Smooth muscle cell of the brain vasculature (primary cell): ENCODE measurements around the gene CPNE4.

Experiments
- DNase-seq: peaks from one replicate; pipeline ENCODE4 v3.0.0-alpha.2; 2012; ENCODE audit warnings: low read depth, low spot score

The CPNE4 gene

GRCh38 chr3:131801566-131801965 is 233.2 kb downstream of the CPNE4 start:
- no peak for DNase-seq

GRCh38 chr3:131797776-131798175 is 237.0 kb downstream of the CPNE4 start:
- DNase-seq, result no peak

GRCh38 chr3:131796558-131797198 is 238.1 kb downstream of the CPNE4 start:
- DNase-seq, result no peak

GRCh38 chr3:131796111-131796510 is 238.7 kb downstream of the CPNE4 start:
- DNase-seq, result no peak

GRCh38 chr3:131795390-131796090 is 239.3 kb downstream of the CPNE4 start:
- no peak for DNase-seq

- DNase-seq, result peak; percentile 28
Measured at GRCh38 chr3:131794766-131795388, 239.9 kb downstream of the CPNE4 start.

- no peak for DNase-seq
Measured at GRCh38 chr3:131793870-131794269, 240.9 kb downstream of the CPNE4 start.

- no peak for DNase-seq
Measured at GRCh38 chr3:131789188-131789587, 245.6 kb downstream of the CPNE4 start.

- no peak for DNase-seq
Measured at GRCh38 chr3:131786386-131786785, 248.4 kb downstream of the CPNE4 start.

GRCh38 chr3:131782751-131783150 is 252.1 kb downstream of the CPNE4 start:
- no peak for DNase-seq

- no peak for DNase-seq
Measured at GRCh38 chr3:131778526-131778925, 256.3 kb downstream of the CPNE4 start.

- DNase-seq, result no peak
Measured at GRCh38 chr3:131775650-131776049, 259.2 kb downstream of the CPNE4 start.

- DNase-seq, result no peak
Measured at GRCh38 chr3:131772269-131773026, 262.4 kb downstream of the CPNE4 start.

GRCh38 chr3:131762981-131763564 is 271.7 kb downstream of the CPNE4 start:
- no peak for DNase-seq

GRCh38 chr3:131756405-131756804 is 278.4 kb downstream of the CPNE4 start:
- DNase-seq, result no peak

GRCh38 chr3:131755380-131755779 is 279.4 kb downstream of the CPNE4 start:
- DNase-seq, result no peak

- DNase-seq, result no peak
Measured at GRCh38 chr3:131750256-131750655, 284.6 kb downstream of the CPNE4 start.

GRCh38 chr3:131749826-131750225 is 285.0 kb downstream of the CPNE4 start:
- no peak for DNase-seq

- no peak for DNase-seq
Measured at GRCh38 chr3:131747466-131747865, 287.3 kb downstream of the CPNE4 start.

GRCh38 chr3:131744765-131745164 is 290.0 kb downstream of the CPNE4 start:
- no peak for DNase-seq

- no peak for DNase-seq
Measured at GRCh38 chr3:131743126-131743525, 291.7 kb downstream of the CPNE4 start.

- DNase-seq, result no peak
Measured at GRCh38 chr3:131739211-131739610, 295.6 kb downstream of the CPNE4 start.
